HG03565 (cell line): ENCODE measurements around the gene LAGE3.

Experiments
- ATAC-seq: cut with Tn5 transposase; IDR thresholded peaks from one replicate; pipeline ENCODE4 v1.9.1; 2021; ENCODE audit warnings: mild to moderate bottlenecking, moderate library complexity; ENCODE audit not compliant: unreplicated experiment

The LAGE3 gene, protein sequence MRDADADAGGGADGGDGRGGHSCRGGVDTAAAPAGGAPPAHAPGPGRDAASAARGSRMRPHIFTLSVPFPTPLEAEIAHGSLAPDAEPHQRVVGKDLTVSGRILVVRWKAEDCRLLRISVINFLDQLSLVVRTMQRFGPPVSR

DNA sequence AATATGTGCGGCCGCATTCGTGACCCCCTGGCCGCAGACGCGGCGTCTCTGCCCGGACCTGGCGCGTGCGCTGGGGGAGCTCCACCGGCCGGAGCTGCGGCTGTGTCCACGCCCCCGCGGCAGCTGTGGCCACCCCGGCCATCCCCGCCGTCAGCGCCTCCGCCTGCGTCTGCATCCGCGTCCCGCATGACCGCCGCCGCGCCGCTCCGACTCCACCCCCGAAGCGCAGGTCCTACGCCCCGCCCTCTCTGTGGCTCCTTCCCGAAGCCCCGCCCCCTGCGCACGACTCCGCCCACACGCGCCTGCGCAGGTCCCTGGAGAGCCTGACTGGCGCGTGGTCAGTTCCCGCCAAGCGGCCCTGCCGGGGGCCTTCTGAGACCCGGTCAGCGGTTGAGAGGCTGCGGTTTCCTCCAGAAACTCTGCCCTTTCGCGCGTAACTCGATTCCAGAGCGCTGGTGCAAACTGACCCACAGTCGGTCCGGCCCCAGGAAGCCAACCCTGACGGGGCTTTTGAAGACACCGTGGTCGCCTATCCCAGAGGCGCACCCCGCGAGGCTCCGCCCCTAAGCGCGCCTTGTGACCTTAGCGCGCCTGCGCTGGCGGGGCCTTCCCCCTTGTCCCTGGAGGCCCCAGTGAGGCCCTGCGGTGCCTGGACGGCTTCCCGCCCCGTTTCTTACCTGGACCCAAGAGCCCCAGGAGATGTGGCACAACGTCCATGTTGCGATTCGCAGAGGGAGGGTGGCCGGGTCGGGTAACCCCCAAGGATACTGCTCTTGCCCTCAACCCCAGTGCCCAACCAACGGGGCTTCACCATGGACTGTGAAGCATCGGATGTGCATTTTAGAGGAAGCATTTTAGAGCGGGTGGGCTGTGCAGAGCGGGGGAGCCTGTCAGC, at the start of gene LAGE3:
LAGE3 (minus strand) TSS at position 554 of the 895 bp plus-strand sequence; CDS start at position 188, 366 bp downstream.
- peak; percentile 77 for ATAC-seq

DNA sequence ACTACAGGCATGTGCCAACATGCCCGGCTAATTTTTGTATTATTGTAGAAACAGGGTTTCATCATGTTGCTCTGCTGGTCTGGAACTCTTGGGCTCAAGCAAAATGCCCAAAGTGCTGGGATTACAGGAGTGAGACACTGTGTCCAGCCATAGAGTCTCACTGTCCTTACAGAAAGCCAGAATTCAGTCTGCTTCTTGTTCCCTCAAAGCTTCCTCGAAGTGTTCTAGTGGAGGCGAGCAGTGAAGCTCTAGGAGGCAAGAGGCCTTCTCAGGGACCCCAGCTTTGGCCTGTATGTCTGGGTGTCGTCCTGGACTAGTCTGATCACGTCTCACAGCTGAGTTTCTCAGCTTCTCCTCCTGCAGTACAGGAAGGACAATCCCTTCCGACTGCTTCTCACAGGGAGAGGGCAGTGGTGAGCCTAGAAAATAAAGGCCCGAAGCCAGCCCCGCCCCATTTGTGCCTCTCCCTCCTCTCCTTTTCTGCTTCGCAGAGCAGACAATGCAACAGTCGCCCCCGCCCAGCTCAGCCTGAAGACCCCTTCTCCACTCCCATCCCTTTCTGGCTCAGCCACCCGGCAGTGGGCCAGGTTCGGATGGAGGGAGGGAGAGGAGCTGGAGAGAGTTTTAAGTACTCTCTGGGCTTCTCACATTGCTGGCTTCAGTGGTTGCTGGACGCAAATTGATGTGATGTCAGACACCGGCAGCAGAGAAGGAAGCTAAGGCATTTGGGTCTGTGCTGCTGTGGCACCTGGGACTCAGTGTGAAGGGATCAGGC, 48.0 kb upstream of the LAGE3 start:
- no peak for ATAC-seq

DNA sequence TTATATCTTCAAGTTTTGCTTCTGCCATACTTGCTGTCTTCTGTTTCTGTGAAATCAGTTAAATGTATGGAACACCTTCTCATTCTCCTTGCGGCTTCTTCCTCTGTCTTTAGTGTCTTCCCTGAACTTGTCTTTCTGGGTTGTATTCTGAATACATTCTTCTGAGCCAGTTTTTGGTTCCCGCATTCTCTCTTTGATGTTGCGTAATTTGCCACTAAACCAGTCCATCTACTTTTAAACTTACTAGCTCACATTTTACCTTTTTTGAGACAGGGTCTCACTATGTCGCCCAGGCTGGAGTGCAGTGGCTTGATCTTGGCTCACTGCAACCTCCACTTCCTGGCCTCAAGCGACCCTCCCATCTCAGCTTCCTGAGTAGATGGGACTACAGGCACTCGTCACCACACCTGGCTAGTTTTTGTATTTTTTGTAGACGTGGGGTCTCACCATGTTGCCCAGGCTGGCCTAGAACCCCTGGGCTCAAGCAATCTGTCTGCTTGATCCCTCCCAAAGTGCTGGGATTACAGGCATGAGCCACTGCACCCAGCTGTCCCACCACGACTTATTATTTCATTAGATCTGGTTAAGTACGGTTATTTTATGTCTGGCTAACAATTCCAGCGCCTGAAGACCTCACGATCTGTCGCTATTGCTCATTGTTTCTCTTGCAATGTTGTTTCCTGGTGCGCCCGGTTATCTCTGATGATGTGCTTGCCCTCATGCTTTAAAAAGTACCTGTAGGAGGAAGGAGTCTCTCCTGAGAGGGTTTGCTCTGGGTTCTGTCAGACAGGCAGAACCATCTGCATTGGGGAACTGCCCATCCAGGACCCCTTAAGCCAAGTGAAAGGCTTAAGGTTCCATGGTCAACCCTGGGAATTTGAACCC, 46.8 kb upstream of the LAGE3 start:
- ATAC-seq = no peak

DNA sequence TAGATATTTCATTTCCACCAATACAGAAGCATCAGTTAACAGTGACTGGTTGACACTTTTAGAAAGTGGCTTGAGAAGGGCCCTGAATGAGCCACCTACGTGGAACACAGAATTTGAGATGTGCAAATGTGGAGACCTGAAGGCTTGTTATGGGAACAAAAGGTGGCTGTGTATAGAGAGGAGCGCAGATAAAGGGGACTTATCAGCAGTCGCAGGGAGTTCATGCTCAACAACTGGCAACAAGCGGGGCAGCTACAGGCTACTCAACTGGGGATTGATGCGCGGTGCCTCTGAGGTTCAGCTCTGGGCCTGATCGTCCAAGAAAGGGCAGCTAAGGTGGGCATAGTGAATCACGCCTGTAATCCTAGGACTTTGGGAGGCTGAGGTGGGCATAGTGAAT, 40.3 kb upstream of the LAGE3 start:
- no peak for ATAC-seq

DNA sequence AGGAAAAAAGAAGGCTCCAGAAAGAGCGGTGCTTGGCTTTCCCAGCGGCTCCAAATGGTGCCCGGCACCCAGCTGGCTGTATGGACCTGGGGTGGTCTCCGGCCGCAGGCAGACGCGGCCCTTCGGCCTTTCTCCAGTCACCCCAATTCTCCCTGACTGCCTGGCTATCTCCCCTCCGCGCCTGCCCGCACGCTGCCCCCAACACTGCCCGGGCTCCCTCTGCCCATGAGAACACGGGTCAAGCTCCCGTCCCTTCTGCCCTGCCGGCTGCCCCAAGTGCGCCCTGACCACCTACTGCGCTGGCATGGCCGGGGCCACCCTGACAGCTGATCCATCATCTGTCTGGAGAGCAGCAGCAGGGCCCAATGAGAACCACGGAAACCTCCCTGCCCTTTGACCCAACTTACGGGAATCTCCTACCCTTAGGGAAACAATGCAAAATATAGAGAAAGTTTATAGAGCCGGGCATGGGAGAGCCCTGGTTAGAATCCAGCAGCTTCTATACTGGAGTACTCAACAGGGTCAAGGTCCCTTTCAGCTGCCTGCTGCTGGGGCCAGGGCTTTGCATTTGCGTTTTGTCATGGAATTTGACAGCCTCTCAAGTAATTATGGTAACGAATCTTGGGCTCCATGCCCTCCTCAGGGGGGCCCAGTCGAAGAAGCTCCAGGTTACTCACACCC, 38.2 kb upstream of the LAGE3 start:
- no peak for ATAC-seq

DNA sequence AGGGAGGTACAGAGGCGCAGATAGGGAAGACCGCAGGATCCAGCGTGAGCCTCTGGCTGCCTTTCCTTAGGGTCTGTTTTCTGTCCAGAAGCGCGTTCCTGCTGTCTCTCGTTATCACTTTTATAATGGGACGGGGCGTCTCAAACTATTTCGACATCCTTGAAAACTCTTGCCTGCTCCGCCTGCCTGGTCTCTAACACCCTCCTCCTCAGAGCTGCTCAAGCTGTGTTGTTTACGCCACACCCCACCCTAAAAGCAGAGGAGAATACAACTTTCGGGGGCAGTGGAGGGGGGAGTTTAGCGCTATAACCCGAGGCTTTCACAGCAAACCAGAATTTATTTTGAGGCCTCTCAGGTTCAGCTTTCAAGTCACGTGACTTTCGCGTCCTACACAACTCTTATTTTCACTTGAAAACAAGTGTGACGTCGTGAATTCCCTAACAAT, 37.6 kb upstream of the LAGE3 start:
- no peak for ATAC-seq

DNA sequence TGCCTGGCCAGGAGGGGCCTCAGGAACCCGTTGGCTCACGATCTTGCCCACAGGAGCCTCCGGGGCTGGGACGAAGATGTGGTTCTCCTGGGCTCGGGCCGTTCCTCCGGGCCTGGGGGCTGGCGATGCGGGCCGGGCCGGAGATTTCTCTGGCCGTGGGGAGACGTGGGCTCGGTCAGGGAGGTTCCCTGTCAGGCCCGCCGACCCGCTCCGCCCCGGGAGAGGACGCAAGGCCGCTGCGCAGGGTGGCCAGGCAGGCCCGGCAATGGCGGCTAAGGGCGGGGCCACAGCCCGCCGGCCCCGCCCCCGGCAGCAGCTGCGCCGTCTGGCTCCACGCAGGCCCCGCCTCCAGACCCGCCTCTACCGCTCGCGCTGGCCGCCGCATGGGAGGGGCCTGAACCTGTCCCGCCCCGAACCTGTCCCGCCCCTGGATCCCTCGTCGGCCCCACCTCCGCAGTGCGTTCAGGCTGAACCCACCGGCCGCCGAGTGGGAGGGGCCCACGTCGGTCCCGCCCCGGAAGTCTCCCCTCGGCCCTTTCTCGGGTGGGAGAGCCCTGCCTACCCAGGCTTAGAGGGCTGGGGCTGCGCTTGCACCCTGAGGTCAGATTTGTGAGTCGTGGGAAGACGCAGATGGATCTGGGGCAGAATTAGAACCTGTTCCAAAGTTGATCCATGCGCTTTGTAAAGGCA, 37.0 kb upstream of the LAGE3 start, which contains the start of gene FAM3A:
FAM3A (minus strand) TSS at position 267 of the 690 bp plus-strand sequence. CDS start 460 bp downstream, outside the sequence.
- ATAC-seq = peak; percentile 85

DNA sequence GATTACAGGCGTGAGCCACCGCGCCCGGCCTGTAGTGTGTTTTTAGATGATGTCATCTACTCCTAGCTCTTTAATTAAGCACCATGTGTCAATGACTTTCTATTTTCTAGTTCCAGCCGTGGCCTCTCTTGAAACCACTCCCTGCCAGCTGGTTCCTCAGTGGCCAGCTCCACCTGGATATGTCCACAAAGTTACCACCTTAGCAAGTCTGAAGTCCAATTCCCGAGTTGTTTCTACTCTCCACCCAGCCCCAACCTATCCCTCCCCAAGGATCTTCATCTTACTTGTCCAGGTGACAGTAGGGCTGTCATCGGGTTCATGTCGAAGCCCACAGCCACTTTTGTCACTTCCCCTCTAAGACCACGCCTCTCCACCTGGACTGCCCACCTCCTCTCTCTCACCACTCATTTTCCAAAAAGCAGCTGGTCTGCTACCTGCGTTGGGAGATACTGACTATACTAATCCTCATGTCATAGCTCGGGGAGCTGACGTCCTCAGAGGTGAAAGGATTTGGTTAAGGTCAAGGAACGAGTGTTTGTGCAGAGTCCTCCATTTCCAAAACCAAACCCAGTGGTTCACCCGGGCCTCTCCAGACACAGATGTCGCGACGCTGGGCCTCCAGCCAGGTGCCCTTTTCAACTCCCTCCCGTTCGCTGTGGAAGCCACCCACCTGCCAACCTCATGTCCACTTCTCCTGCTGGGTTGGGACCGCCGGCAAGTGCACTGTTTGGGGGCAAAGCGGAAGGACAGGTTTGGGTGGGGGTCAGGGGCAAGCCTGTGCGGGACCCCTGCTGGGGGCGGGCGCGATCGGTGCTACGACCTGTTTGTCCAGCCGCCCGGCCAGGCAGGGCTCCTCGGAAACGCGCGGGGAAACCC, 36.2 kb upstream of the LAGE3 start:
- ATAC-seq = no peak

DNA sequence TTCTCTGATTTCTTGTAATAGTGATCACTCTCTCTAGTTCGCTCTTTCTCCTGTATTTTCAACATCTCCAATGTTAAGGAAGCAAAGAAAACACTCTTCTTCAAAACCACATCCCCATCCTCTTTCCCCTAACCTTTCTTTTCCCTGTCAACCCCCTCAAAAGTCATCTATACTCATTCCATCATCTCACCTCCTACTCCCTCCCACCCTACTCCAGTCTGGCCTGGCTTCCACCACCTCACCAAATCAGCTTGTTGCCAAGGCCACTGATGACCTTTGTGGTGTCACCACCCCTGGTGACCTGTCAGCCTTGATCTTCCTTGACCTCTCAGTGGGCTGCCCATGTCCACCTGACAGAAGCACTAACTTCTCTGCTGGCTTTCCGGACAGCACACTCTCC, 34.6 kb upstream of the LAGE3 start:
- no peak for ATAC-seq

DNA sequence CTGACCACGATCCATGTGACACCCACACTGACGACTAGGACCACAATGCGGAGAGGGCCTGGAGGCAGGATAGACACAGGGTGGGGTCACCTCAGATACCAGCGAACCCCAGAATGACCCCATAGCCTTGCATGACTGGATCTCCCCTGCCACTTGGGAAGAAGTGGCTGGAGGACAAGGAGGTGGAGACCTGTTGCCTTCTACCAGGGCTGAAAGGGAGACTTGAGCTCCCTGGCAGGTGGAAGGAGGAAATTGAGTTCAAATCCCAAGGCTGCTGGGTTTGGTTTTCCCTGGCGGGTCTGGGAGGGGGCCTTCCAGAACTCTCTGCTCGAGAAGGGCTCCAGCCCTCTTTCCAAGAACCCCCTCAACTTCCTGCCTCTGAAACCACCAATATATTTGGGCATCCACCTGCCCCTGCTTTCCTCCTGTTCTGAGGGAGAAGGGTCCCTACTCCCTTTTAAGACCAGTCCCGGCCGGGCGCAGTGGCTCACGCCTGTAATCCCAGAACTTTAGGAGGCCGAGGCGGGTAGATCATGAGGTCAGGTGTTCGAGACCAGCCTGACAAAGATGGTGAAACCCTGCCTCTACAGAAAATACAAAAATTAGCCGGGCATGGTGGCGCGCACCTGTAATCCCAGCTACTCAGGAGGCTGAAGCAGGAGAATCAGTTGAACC, 33.9 kb upstream of the LAGE3 start:
- no peak for ATAC-seq

DNA sequence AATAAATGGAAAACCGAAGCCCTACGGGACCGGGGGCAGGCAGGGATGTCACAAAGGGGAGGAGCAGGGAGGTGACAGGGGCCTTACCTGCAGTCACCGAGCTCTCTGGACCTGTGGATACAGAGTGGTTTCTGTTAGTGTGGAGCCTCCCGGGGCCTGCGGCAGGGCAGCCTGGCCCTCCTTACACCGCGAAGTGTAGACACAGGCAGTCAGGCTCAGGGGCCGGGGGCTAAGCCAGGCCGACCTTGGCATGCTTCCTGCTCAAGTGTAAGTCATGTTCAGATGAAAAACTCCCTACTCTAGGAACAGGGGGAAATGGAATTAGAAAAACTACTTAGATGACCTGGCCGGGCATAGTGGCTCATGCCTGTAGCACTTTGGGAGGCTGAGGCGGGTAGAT, 32.7 kb upstream of the LAGE3 start:
- ATAC-seq = no peak

DNA sequence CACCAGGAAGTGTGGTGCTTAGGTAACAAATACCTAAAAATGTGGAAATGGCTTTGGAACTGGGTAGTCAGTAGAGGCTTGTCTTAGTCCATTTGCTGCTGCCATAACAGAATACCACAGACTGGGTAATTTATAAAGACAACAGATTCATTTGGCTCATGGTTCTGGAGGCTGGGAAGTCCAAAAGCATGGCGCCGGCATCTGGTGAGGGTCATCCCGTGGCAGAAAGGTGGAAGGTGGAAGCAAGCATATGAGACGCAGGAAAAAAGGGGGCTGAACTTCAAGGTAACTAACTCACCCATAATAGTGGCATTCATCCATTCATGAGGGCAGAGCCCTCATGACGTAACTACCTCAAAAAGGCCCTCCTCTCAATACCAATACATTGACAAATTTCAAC, 30.4 kb upstream of the LAGE3 start:
- no peak for ATAC-seq

DNA sequence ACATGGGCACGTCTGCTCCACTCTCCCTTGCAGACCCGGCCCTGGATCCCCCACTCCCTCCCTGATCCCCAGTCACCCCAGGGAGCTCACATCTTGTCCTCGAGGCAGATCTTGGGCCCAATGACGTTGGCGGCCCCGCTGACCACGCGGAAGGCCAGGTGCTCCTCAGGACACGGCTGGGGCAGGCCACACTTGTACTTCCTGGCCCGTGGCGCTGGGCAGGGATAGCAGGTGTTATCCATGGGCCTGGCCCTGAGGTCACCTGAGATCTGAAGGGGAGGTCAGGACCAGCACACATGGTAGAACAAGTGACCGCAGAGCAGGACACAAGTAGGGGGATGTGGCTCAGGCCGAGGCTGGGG, 29.3 kb upstream of the LAGE3 start:
- ATAC-seq = no peak

DNA sequence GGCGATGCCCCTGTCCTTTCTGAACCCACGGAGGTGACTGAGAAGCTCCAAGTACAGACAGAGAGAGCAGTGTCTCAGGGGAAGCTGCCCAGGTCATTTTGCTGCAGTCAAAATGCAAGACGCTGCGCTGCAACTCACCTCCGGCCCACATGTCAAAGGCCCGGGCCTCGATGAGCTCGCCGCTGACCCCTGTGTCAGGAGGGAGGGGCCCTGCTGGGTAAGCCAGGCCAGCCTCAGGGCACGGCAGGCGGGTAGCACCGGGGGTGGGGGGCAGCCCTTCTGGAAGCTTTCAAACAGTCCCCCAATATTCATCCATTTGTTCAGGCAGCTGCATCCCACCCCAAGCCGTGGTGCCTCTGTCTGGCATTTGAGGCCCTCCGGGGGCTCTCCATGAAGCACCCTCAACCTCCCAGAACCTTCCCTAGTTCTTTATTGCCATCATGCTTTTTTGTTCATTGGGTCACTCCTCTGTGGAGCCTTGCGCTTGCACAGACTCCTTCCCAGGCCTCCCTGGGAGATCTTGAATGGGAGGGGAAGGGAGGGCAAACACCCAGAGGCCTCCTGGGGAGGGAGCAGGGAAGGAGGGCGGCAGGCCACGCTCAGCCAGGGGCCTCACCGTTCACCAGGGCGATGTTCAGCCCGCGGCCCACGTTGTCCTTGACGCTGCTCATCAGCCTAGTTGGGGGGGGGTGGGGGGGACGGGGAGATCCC, 28.7 kb upstream of the LAGE3 start:
- no peak for ATAC-seq

DNA sequence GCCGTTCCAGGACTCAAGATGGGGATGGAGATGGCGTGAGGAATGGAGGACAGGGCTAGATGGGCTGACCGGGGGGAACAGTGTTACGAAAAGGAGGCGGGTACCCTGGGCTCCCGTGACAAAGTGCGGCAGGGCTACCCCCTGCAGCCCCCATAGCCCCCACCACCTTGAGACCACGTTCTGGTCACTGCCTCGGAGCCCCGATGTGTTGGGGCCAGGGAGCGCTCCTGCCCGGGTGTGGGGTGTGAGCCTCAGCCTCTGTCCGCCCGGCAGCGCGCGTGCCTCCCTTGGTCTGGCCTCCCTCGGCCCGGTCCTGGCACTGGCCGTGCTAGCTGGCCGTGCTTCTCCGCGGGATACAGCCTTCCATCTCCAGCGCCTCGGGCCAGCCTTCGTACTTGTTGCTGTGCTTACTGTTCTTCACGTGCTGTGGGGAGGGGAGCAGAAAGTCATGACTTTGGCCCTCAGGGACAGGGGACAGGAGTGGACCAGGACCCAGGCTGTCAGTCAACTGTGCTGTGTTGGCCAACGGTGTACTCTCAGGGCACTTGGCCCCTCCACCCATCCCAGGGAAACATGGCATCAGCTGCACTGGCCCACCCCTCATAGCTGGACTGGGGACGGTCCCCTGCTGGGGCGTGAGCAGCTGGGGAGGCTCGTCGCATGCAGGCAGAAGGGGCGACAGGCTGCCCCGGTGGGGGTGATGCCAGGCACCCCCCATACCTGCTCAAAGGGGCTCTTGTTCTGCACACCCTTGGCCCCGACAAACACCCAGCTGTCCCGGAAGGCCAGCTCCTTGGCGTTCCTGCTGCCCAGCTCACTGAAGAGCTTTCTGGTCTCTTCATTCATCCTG, 27.6 kb upstream of the LAGE3 start:
- no peak for ATAC-seq

DNA sequence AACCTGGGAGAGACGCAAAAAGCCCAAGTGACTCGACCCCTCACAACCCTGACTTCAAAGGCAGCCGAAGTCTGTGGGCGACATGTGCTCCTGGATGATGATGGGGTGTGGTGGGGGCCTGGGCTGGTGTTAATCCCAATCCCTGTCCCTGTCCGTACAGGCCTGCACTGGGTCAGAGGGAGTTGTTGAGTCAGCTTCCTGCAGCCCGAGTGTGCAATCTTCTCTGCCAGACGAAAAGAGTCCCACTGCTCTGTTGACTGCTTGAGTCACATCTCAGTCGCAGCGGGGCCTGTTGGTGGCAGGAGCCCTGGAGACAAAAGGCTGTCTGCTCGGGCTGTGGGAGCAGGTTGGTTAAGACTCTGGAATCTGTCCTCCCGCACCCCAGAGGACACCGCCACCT, 26.7 kb upstream of the LAGE3 start:
- no peak for ATAC-seq
